Iris pigment epithelial cell (primary cell): ENCODE data around the gene CRAMP1.

ENCODE experiments used
- DNase-seq: peaks from one replicate; pipeline ENCODE4 v3.0.0-alpha.2; 2011; ENCODE audit warnings: low read depth

CRAMP1 gene

DNA sequence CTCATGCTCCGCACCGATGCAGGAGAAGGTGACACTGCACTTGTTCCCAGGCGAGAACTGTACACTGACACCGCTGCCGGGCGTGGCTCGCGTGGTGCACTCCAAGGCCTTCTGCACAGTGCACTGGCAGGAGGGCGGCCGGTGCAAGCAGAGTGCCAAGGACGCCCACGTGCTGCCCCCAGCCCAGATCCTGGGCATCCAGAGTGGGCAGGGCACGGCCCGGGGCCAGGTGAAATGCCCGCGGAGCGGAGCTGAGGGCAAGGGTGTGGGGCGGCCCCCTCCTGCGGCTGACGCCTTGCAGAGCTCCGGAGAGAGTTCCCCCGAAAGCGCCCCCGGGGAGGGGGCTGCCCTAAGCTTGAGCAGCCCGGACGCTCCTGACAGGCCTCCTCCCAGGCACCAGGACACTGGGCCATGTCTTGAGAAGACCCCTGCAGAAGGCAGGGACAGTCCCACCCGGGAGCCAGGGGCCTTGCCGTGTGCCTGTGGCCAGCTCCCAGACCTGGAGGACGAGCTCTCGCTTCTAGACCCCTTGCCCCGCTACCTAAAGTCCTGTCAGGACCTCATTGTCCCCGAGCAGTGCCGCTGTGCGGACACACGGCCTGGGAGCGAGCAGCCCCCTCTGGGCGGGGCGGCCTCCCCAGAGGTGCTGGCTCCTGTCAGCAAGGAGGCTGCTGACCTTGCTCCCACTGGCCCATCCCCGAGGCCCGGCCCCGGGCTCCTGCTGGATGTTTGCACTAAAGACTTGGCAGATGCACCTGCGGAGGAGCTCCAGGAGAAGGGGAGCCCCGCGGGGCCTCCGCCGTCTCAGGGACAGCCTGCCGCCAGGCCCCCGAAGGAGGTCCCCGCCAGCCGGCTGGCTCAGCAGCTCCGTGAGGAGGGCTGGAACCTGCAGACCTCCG is 44.0 kb downstream of the CRAMP1 start:
- no peak for DNase-seq

DNA sequence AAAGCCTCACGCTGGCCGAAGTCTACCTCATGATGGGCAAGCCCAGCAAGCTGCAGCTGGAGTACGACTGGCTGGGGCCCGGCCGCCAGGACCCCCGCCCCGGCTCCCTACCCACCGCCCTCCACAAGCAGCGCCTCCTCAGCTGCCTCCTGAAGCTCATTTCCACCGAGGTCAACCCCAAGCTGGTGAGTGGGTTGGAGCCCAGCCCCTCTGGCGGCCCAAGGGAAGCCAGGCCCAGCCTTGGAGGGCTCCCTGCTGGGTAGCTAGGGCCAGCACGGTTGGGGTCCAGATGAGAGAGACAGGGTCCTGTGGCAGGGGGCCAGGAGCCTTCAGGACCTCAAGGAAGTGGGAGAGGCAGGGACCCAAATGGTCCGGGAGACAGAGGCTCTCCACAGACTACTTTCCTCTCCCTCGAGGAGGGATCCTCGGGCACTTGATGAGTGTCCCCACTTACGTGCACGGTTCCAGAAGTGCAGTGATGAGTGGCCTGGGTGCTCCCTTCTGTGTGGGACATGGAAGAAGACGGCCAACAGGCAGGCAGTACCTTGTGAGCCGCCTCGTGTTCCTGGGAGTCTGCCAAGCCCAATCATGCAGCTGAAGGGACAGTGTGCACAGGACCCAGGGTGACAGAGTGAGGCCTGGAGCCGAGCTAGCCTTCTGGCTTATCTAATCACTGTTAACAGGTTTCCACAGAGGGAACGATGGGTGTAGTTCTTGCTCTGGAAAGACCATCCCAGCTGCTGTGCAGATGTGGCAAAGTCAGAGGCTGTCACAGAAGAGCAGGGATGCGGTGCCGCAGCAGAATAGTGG is 44.9 kb downstream of the CRAMP1 start:
- no peak for DNase-seq

DNA sequence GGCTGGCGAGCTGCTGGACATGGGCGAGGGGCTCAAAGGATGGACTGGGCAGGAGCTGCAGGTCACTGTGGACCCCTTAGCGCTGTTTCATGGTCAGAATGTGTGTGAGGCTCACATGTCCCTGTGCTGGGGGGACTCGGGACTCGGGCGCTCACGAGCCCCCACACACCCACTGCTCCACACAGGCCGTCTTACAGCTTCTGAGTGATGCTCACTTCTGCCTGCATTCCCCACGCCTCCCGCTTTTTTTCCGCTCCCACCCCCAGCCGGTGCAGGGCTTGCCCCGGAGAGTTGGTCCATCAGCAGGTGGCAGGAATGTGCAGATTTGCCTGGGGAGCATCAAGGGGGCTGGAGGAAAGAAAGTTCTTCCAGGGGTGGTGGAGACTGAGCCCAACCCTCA is 45.7 kb downstream of the CRAMP1 start:
- no peak for DNase-seq

DNA sequence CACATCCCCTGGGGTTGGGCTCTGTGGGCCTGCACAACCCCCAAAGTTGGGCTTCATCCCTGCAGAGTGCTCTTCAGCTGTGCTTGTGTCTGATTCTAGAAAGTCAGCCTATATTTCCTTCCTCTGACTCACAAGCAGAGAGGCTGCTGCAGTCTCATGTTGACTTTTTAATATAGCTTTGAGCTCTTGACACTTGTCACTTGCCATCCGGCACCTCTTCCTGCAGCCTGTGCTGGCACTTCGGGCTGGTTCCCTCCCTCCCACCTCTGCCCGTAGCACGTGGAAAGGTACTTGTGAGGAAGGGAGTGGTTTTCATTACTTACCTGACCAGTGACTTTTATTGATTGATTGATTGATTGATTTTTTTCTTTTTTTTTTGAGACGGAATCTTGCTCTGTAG is 46.9 kb downstream of the CRAMP1 start:
- no peak for DNase-seq

DNA sequence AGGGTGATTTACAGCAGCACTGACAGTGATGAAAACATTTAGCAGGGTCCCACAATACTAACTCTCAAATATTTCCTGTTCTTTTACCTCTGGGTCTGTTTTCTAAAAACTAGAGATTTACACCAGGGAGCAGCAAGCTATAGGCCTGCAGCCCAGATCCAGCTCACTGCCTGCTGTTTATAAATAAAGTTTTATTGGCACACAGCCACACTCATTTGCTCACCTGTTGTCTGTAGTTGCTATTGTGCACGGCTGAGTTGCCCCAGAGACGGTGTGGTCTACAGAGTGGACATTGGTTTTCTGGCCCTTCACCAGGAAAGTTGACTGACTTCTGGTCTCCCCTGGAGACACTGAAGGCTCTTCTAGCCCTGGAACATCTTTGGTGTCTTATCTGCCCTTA is 49.7 kb downstream of the CRAMP1 start:
- no peak for DNase-seq

DNA sequence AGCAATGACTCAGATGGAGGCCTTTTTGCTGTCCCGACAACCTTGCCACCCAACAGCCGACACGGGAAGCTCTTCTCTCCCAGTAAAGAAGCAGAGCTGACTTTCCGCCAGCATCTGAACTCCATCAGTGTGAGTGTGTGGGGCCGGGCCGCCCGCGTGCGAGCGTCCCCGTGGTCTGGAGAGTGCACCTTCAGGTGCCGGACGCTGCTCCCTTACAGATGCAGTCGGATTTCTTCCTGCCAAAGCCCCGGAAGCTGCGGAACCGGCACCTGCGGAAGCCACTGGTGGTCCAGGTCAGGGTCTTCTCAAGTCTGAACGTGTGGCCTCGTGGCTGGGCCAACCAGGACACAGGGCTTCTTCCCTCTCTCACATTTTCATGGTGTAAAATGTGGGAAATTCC is 50.4 kb downstream of the CRAMP1 start:
- DNase-seq, result no peak

DNA sequence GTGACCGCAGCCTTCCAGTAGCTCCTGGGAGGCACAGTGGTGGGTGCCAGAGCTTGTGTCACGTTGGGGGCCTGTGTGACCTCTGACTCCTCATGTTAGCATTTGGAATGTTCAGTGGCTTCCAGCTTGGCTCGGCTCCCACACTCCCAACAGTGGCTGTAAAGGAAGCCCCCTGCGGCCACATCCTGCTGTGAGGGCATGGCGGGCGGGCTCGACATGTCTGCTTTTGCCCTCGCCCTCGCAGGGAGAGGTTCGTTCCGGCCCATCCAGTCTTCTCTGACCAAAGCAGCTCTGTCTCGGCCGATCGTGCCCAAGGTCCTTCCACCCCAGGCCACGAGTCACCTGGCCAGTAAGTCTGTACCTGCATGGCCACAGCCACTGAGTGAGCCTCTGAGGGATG is 53.7 kb downstream of the CRAMP1 start:
- no peak for DNase-seq

DNA sequence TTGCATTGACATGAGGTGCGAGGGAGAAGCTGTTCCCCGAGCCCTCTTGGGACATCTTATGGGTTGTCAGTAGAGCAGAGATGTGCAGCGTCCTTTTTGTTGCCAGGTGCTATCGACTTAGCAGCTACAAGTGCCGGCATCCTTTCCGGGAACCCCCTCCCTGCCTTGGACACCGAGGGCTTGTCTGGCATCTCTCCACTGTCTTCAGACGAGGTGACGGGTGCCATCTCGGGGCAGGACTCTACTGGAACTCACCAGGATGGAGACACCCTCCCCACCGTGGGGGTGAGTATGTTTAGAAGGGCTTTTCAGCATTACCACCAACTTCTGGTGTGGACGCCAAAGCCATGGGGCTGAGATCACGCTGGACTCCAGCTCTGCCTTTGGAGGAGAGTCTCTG is 54.2 kb downstream of the CRAMP1 start:
- no peak for DNase-seq

DNA sequence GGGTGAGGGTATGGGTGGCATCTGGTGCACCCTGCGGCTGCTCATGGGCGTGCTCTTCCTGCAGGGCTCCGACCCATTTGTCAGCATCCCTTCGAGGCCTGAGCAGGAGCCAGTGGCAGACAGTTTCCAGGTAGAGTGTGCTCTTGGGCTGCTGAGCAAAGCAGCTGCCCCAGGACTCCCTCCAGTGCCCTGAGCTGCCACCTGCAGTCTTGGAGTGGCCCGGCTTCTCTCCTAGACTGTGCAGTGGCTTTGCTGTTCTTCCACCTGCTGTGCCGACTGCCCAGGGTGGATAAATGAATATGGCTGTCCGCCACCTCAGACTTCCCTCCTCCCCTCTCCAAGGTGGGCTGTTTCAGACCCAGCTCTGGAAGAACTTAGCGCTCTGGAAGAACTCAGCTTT is 55.1 kb downstream of the CRAMP1 start:
- DNase-seq, result no peak

DNA sequence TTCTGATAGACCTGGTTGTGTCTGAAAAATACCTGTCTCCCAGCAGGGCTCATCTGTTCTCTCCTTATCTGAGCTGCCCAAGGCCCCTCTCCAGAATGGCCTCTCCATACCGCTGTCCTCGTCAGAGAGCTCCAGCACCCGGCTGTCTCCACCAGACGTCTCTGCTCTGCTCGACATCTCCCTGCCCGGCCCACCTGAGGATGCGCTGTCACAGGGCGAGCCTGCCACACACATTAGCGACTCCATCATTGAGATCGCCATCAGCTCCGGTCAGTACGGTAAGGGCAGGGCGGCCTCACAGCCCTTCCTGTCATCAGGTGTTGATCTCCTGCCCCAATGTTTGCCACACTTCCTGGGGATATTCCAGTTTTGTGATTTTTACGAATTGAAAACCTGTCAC is 55.8 kb downstream of the CRAMP1 start:
- no peak for DNase-seq

DNA sequence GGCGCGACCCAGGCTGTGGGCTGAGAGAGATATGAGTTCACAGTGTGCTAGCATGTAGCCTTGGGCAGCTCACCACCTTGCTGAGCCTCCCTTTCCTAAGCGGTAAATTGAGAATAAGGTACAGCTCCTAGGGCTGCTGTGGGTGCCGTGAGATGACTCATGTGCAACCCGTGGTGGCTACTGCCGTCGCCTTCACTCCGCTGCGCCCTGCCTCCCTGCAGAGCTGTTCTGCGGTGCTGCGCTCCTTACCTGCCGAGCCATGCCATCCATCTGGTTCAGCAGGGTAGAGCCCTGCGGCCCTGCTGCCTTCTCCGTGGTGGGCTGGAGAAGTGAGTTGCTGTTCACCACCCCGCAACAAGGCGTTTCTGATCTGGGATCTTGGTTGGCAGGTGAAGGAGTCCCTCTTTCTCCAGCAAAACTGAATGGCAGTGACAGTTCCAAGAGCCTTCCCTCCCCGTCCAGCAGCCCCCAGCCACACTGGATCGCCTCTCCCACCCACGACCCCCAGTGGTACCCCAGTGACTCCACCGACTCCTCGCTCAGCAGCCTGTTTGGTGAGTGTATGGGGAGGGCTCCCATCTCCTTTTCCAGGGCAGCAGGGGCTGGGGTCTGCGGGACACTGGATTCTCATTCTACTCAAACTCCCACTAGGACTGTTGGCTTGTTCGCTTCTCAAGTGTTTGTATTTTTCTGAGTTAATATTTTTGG is 56.6 kb downstream of the CRAMP1 start:
- no peak for DNase-seq

DNA sequence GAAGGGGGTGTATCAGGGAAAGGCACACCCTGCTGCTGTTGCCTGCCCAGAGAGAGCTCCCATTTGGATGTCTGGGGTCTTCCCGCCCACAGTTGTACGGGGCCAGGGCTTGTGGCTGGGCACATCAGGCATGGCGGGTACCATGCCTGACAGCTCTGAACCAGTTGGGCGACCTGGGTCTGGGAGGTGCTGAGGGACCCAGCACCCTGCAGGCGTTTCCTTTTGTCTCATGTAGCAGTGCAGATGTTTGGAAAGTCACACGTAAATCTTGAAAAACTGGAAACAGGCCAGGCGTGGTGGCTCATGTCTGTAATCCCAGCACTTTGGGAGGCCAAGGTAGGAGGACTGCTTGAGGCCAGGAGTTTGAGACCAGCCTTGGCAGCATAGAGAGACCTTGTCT is 57.5 kb downstream of the CRAMP1 start:
- DNase-seq, result no peak

DNA sequence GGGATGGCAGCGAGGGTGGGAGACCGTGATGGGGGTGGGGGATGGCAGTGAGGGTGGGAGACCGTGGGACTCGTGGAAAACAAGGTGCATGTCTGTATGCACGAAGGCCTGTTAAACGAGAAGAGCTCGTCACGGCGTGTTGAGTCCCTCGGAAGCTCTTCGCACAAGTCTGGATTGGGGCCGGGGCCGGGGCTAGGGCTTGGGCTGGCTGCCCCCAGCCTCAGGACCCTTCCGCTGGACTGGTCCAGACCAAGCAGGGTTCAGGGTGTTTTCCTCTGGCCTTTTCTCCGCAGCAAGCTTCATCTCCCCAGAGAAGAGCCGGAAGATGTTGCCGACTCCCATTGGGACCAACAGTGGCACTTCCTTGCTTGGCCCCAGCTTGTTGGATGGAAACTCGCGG is 58.2 kb downstream of the CRAMP1 start:
- DNase-seq, result no peak

DNA sequence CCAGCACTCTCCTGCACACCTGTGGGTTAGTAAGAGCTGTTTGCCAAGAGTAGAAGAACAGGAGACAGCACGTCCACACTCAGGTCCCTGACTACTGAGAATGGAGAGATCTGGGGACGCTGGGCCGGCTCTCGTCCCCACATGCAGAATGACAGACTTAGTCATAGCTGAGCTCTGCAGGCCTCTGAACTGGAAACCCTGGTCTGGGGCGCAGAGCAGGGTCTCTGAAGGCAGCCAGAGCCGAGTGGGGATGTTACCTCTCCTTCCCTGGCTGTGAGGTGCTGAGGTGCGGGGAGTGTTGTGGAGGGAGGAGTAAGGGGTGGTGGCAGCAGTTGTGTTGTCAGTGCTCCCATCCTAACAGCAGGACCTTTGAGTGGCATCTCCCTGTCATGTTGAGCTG is 58.7 kb downstream of the CRAMP1 start:
- DNase-seq, result no peak

DNA sequence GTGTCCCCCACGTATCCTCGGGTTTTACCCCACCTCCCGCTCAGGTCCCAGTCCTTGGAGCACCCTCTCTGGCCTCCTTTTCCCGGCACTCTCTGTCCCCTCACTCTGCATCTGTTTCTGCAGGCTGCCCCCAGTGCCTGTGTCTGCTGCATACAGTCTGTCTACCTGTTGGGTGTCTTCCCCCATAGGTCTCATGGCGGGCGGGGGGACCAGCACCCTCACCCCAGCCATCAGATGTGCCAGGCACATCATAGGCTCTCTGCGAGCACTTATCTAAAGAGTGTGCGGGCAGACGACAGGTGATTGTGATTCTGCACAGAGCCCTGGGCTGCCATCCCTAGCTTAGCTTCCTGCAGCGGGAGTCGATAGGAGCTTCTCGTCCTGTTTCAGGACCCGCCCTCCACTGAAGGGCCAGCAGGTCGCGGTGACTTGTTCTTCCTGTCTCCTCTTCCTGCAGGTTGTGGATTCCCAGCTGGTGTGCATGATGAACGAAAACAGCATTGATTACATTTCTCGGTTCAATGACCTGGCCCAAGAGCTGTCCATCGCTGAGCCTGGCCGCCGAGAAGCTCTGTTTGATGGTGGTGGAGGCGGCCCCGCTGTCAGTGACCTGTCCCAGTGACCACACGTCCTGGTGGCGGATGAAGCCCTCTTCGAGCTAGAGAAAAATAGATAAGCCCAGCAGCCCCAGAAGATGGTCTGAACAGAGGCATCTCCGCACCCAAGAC is 61.4 kb downstream of the CRAMP1 start:
- no peak for DNase-seq

DNA sequence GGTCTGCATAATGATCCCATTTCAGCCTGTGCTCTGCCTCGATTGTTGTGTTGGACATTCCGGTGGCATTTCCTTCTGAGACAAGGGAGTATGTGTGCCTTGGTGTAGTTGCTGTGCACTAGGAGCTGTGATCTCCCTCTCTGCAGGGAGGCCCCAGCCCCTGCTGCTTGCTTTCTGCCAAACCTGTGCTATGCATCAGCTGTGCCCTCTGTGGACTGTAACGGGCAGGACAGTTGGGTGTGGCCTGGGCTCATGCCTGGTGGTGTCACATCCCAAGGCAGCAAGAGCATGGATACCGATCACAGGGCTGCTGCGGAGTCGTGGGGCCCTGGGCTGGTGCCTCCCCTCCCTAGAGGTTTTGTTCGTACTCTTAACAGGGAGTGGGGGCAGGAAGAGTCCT is 62.1 kb downstream of the CRAMP1 start:
- no peak for DNase-seq

DNA sequence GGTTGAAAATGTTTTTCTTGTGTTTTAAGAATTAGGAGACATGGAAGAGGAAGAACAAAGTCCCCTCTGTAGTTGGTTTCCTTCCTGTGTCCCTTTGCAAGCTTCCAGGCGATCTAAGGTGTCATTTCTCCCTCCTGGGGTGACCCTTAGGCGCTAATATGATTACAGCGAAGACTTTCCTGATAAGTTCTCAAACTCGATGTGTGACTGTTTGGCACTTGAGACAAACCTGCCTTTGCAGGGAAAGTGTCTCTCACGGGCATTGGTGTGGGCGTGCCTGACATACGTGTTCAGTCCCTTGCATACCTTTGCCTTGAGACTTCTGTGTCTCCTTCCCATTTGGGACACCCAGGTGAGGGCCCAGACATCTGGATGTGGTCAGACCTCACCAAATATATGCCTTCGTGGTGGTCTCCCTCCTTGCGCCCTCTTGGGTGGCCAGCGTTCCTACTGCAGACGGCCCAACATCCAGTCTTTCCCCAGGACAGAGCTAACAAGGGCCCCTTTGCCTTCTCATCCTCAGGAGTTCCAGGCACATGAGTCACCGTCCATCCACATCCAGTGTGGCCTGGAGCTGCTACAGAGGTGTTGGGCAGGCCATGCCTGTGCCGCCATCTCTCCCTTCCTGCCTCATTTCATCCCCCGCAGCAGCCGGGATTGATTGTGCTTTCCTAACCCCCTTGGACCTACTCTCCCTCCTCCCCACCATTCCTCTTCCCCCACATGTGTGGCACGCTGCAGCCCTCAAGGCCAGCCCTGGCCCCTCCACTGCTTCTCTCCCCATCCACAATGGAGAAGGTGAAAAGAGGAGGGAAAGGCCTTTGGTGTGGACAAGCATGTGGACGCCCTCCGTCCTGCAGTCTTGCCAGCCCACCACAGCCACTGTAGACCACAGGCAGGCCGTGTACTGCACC is 62.8 kb downstream of the CRAMP1 start:
- DNase-seq, result peak; percentile 76

DNA sequence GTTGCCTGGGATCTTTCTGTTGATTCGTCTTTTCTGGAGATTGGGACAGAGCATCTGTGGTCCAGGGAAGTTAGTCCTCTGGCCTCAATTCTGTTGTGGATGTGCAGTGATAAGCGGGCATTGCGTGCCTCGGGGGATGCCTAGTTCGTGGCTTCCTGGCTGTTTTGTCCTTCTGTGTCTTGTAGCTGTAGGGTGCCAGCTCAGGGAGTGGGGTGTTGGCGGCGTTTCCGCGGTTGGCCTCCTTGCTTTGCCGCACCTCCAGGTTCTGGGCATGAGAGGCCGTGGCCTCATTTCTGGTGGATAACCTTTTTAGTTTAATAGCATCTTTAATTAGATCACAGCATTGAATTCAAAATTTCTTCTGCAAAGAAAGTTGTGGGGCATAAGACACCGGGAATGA is 64.5 kb downstream of the CRAMP1 start:
- DNase-seq, result no peak

DNA sequence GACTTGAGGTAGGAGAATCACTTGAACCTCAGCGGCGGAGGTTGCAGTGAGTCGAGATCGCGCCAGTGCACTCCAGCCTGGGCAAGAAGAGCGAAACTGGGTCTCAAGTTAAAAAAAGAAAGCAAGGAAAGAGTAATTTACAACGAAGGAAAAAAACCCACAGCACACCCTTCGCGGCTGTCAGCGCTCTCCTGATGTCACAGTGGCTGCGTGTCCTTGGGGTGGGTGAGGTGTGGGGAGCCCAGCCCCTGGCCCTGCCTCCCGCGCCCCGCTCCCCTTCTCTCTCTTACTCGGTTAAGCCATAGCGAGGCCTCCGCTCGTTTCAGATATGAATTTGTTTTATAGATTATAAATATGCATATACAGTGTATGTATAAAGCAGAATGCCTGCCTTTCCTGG is 65.2 kb downstream of the CRAMP1 start:
- DNase-seq, result no peak

DNA sequence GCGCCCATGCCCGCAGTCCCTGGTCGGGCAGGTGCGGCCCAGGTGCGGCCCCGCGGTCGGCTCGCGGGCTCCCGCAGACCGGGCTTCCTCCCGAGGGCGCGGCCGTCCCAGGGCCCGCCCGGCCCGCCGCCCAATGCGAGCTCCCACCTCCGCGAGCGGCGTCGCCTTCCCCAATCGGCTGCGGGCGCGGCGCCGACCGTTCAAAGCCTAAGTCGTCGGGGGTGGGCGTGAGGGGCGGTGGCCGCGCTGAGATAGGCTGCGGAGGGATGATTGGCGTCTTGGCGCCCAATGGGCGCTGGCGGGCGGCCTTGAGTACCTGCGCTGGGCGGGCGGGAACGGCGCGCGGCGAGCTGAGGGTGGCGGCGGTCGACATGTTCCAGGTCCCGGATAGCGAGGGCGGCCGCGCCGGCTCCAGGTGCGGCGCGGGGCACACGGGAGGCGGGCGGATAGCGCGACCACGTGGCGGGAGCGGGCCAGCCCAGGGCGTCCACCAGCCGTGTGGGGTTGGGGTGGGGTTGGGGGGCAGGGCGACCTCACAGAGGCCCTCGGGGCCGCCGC is 65.9 kb downstream of the CRAMP1 start, which contains the start of gene JPT2:
Gene JPT2 (plus strand): TSS at position 338 of the 558 bp plus-strand sequence. CDS start 34 bp downstream, at position 372.
- DNase-seq, result peak; percentile 98
